ENCODE measurements around the gene TBC1D9.

DNA sequence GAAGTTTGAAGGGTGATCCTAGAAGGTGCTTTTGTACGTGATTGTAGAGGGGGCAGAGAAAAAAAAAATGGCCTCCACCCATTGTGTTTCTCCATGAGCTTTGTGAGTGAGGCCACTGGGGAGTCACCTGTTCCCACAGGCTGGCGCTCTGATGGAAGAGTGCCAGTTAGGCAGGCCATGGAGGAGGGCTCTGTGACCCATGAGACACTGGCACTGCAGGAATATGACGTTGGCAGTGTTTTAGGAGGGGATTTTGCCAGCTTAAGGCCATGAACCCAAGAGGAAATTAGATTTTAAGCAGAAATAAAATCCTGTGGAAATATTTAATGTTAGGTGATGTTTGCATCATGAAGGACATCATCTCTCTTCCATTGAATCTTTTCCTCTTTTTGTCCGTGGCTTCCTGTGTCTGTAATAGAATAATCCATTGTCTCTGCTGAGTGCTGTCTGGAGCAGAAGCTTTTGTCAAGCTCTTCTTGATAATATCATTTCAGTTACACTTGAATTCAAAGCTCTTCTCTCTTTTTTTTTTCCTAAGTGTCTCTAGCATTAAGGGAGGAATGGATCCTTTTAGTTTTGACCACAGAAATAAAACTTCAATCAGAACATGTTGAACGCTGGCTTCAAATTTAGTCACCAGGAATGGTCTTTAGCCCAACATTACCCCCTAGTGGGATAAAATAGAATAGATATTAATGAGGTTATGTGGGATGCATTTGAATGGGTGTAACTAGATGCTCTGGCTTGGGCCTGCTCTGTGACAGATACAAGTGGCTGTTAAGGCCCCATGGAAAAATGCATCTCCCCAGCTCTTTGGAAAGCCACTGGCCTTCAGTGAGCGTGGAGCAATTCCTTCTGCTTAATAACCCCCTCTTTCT, 146.4 kb downstream of the TBC1D9 start:
- peak in 5 of 6 experiments; percentile 27 to 62 (median 61) for TF ChIP-seq CTCF (IDR thresholded peaks at IDR 0.05)
- no peak for TF ChIP-seq POLR2A (IDR thresholded peaks at IDR 0.05)
